Vein endothelial cell (primary cell): Measurements from ENCODE around the gene NFKBIZ. TPM values are rescaled to one million over a fixed set of nuclear protein-coding genes. Genes with fewer than 3 reads are reported as not detected.

Experiments used
- total RNA-seq: library from RNA; depleted of rRNA; stranded (reverse); fragments of >200 nt; gene quantifications from 2 replicates; pipeline ENCODE4 v1.2.3, GENCODE V29; 2012

The NFKBIZ gene, protein sequence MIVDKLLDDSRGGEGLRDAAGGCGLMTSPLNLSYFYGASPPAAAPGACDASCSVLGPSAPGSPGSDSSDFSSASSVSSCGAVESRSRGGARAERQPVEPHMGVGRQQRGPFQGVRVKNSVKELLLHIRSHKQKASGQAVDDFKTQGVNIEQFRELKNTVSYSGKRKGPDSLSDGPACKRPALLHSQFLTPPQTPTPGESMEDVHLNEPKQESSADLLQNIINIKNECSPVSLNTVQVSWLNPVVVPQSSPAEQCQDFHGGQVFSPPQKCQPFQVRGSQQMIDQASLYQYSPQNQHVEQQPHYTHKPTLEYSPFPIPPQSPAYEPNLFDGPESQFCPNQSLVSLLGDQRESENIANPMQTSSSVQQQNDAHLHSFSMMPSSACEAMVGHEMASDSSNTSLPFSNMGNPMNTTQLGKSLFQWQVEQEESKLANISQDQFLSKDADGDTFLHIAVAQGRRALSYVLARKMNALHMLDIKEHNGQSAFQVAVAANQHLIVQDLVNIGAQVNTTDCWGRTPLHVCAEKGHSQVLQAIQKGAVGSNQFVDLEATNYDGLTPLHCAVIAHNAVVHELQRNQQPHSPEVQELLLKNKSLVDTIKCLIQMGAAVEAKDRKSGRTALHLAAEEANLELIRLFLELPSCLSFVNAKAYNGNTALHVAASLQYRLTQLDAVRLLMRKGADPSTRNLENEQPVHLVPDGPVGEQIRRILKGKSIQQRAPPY
- total RNA-seq: 58.7 and 65.0 TPM in 2 replicates

GRCh38 chr3:101848754-101849713 is at the start of gene NFKBIZ:
TSS of gene NFKBIZ (plus strand) at chr3:101849514. CDS start at chr3:101849629, 115 bp downstream.

Other genes starting within 250 kb of the NFKBIZ start
- gene ZBTB11, start 172.4 kb upstream of the NFKBIZ start, total RNA-seq: 20.9 and 24.3 TPM in 2 replicates
- gene RPL24, start 162.8 kb upstream of the NFKBIZ start, total RNA-seq: 1,854 and 2,021 TPM in 2 replicates
- gene CEP97, start 124.9 kb upstream of the NFKBIZ start, total RNA-seq: 9.5 and 12.7 TPM in 2 replicates
- gene NXPE3, start 70.3 kb upstream of the NFKBIZ start, total RNA-seq: 5.7 and 6.5 TPM in 2 replicates